K562 (cell line): ENCODE data around the gene ACSF3. TPM values are rescaled to one million over a fixed set of nuclear protein-coding genes. Genes with fewer than 3 reads are reported as not detected.
"Not testable (repeated sequence)": the region's sequence is repeated elsewhere in the genome, so short reads cannot be mapped to it uniquely, and the experiment has no call there.

Experiments
- ATAC-seq: fragments of 200-7000 bp; cut with Tn5 transposase; 3 replicates; pipeline ENCODE4 v1.9.1; 2020; ENCODE audit warnings: moderate library complexity
- BruUV-seq: library from RNA; stranded (reverse); fragments of 400-500 nt; replicated peaks from 2 replicates; lab custom pipeline; 2021; lab: Mats Ljungman, UMichigan
- CTCF ChIA-PET: fragments of 300-600 bp; formaldehyde crosslinking; extraction: SDS; loops from one replicate; lab custom pipeline; 2021; ENCODE audit warnings: low intra/inter-chr PET ratio; lab: Yijun Ruan, JAX
- POLR2A ChIA-PET: fragments of 300-600, 350-650 bp; sonication (Branson Sonifier 250); formaldehyde crosslinking; extraction: SDS; loops from one replicate; lab custom pipeline; 2021; ENCODE audit warnings: antibody characterized with exemption, inconsistent platforms; lab: Yijun Ruan, JAX
- DNase-seq, 4 experiments: peaks; one replicate each; pipeline versions ENCODE4 v3.0.0 to v3.0.0-alpha.2; 2011 to 2018; ENCODE audit warnings: low spot score in 3 of 4, mixed read lengths in 3 of 4; ENCODE audit errors: extremely low read depth in 1 of 4
- FAIRE-seq: peaks from 2 replicates; lab custom pipeline; 2011; peaks lifted over from hg19 to GRCh38; lab: Jason Lieb, UNC
- H2AFZ ChIP-seq: 2 replicates; pipeline ENCODE4 v1.6.0; 2011; ENCODE audit warnings: low read depth, low read length, control low read depth, inconsistent platforms
- H3K27ac ChIP-seq: fragments of 200-600 bp; 3 replicates; pipeline ENCODE4 v1.8.0; 2011; ENCODE audit warnings: low read depth, mild to moderate bottlenecking, control low read depth, inconsistent platforms, low read length, moderate library complexity, mixed read lengths; ENCODE audit errors: extremely low read depth
- H3K27me3 ChIP-seq, 2 experiments: fragments of 300-600 bp in 1 of 2; 2 replicates in 1 of 2; 3 replicates in 1 of 2; pipeline versions ENCODE4 v1.6.0 to v1.8.0; 2011; ENCODE audit warnings: inconsistent platforms in 2 of 2, low read length in 2 of 2, mild to moderate bottlenecking in 1 of 2, mixed read lengths in 1 of 2, moderate library complexity in 1 of 2; ENCODE audit not compliant: control insufficient read depth in 2 of 2, insufficient read depth in 2 of 2
- H3K36me3 ChIP-seq: fragments of 300-600 bp; 3 replicates; pipeline ENCODE4 v1.8.0; 2011; ENCODE audit warnings: mild to moderate bottlenecking, low read length, inconsistent platforms; ENCODE audit not compliant: control insufficient read depth, insufficient read depth
- H3K4me1 ChIP-seq, 2 experiments: fragments of 200-600 bp in 1 of 2; replicated peaks in 1 of 2; 2 replicates in 1 of 2; 3 replicates in 1 of 2; pipeline versions ENCODE4 v1.5.1 to v1.8.0; 2011; ENCODE audit warnings: inconsistent platforms in 2 of 2, low read length in 2 of 2, mild to moderate bottlenecking in 1 of 2, mixed read lengths in 1 of 2, moderate library complexity in 1 of 2; ENCODE audit not compliant: control insufficient read depth in 2 of 2, insufficient read depth in 2 of 2
- H3K4me2 ChIP-seq: 2 replicates; pipeline ENCODE4 v1.6.1; 2011; ENCODE audit warnings: low read length, control low read depth, inconsistent platforms, mixed read lengths; ENCODE audit not compliant: insufficient read depth
- H3K4me3 ChIP-seq: fragments of 200-600 bp; sonication (generic), shearing (Covaris generic); 2 replicates; pipeline ENCODE4 v1.5.1; 2016; ENCODE audit warnings: control low read depth, inconsistent platforms
- H3K79me2 ChIP-seq: fragments of 200-600 bp; 3 replicates; pipeline ENCODE4 v1.8.0; 2011; ENCODE audit warnings: low read length, inconsistent platforms; ENCODE audit not compliant: control insufficient read depth, insufficient read depth
- H3K9ac ChIP-seq, 2 experiments: 2 replicates each; pipeline versions ENCODE4 v1.6.0 to v1.6.1; 2011; ENCODE audit warnings: low read depth in 2 of 2, low read length in 2 of 2, control low read depth in 1 of 2, inconsistent platforms in 1 of 2, mild to moderate bottlenecking in 1 of 2, mixed read lengths in 1 of 2; ENCODE audit not compliant: insufficient read depth in 1 of 2
- H3K9me1 ChIP-seq: one replicate; pipeline ENCODE4 v1.6.0; 2011; ENCODE audit warnings: inconsistent platforms, mild to moderate bottlenecking, low read length, moderate library complexity; ENCODE audit not compliant: control insufficient read depth, insufficient read depth
- H3K9me3 ChIP-seq: replicated peaks from 2 replicates; pipeline ENCODE4 v1.5.1; 2011; ENCODE audit warnings: low read depth, low read length, inconsistent platforms; ENCODE audit not compliant: control insufficient read depth, insufficient read depth
- H4K20me1 ChIP-seq: replicated peaks from 2 replicates; pipeline ENCODE4 v1.6.1; 2011; ENCODE audit warnings: low read length, inconsistent platforms, mixed read lengths; ENCODE audit not compliant: control insufficient read depth, insufficient read depth
- ADNP ChIP-seq: fragments of 200-800 bp; sonication (Bioruptor generic); IDR thresholded peaks from 2 replicates; pipeline ENCODE4 v1.6.1; 2016; ENCODE audit warnings: missing genetic modification characterization, missing compliant biosample characterization
- BCOR ChIP-seq: fragments of 450-650 bp; IDR thresholded peaks from 2 replicates; pipeline ENCODE4 v1.6.1; 2016
- CBX1 ChIP-seq: sonication (generic); IDR thresholded peaks from 2 replicates; pipeline ENCODE4 v1.6.1; 2016; ENCODE audit warnings: antibody characterized with exemption, low read depth, mild to moderate bottlenecking
- CHD4 ChIP-seq: fragments of 200-600 bp; sonication (generic); IDR thresholded peaks from 3 replicates; pipeline ENCODE4 v1.6.1; 2012; ENCODE audit warnings: low read depth, mild to moderate bottlenecking, mixed read lengths, low read length, inconsistent platforms; ENCODE audit not compliant: insufficient read depth, insufficient replicate concordance, poor library complexity, severe bottlenecking
- FOXA3 ChIP-seq, 2 experiments: fragments of 450-650 bp in 1 of 2; sonication (generic) in 1 of 2; formaldehyde crosslinking; IDR thresholded peaks in 1 of 2; conservative IDR thresholded peaks in 1 of 2; 2 replicates each; pipeline versions ENCODE4 v1.4.0 to v1.8.0; 2020 to 2022; ENCODE audit warnings: mild to moderate bottlenecking in 2 of 2, missing genetic modification reagents in 1 of 2
- GABPB1 ChIP-seq: sonication (generic); formaldehyde crosslinking; IDR thresholded peaks from 2 replicates; pipeline ENCODE4 v1.8.0; 2022; ENCODE audit warnings: mild to moderate bottlenecking, missing genetic modification reagents
- NR2C2 ChIP-seq, 2 experiments: fragments of 200-800 bp in 1 of 2; sonication (Bioruptor generic) in 1 of 2; sonication (generic) in 1 of 2; formaldehyde crosslinking in 1 of 2; IDR thresholded peaks; 2 replicates each; pipeline versions ENCODE4 v1.6.1 to v1.8.0; 2016 to 2022; ENCODE audit warnings: mild to moderate bottlenecking in 1 of 2, missing compliant biosample characterization in 1 of 2, missing genetic modification characterization in 1 of 2, missing genetic modification reagents in 1 of 2
- SMARCA5 ChIP-seq: fragments of 450-650 bp; IDR thresholded peaks from 2 replicates; pipeline ENCODE4 v1.6.1; 2016
- ZKSCAN8 ChIP-seq: fragments of 200-800 bp; sonication (Bioruptor generic); IDR thresholded peaks from 2 replicates; pipeline ENCODE4 v1.6.1; 2016; ENCODE audit warnings: missing genetic modification characterization, missing compliant biosample characterization
- ZNF175 ChIP-seq: fragments of 200-800 bp; sonication (Bioruptor generic); IDR thresholded peaks from 2 replicates; pipeline ENCODE4 v1.6.1; 2016; ENCODE audit warnings: low read depth, mild to moderate bottlenecking, missing genetic modification characterization, missing compliant biosample characterization
- ZNF644 ChIP-seq: fragments of 200-800 bp; sonication (Bioruptor generic); IDR thresholded peaks from 2 replicates; pipeline ENCODE4 v1.6.1; 2016; ENCODE audit warnings: low read depth, missing genetic modification characterization, missing compliant biosample characterization
- WGBS: fragments of 100-300 bp; shearing (Covaris generic); methylation state at CpG from one replicate; pipeline ENCODE4 v1.1.6; 2016; ENCODE audit warnings: low coverage, mixed read lengths; ENCODE audit not compliant: insufficient coverage; ENCODE audit errors: missing lambda C conversion rate; 5-methylcytosine and 5-hydroxymethylcytosine counted together
- in situ Hi-C: fragments of 300-500 bp; cut with MboI; formaldehyde crosslinking; loops from 4 replicates; pipeline ENCODE4 v1.15.0; 2018; ENCODE audit warnings: inconsistent platforms, mixed read lengths
- intact Hi-C: fragments of 100-400 bp; cut with micrococcal nuclease; formaldehyde crosslinking; loops from 2 replicates; pipeline ENCODE4 v1.14.2; 2022
- polyA plus RNA-seq, 8 experiments: library from polyadenylated mRNA; depleted of rRNA in 4 of 8; stranded (reverse) in 5 of 8; unstranded in 3 of 8; fragments of >200 nt; fragmentation: Nextera tagmentation in 2 of 8; fragmentation: Illumina TruSeq in 1 of 8; extraction: Ambion mirVana in 2 of 8; extraction: Trizol in 1 of 8; gene quantifications; 2 replicates each; pipeline versions ENCODE4 v1.2.1 to v1.2.3, GENCODE V29; 2011 to 2014; ENCODE audit warnings: inconsistent platforms in 1 of 8, missing spikeins in 1 of 8
- total RNA-seq, 7 experiments: library from RNA; depleted of rRNA in 6 of 7; stranded (reverse); fragments of >200 nt in 6 of 7; fragmentation: Illumina TruSeq in 2 of 7; extraction: Trizol in 2 of 7; gene quantifications; 2 replicates each; pipeline versions ENCODE4 v1.2.1 to v1.2.3, GENCODE V29; 2011 to 2021; ENCODE audit warnings: low replicate concordance in 1 of 7
- TF ChIP-seq, protein P1 (sequence below): sonication (generic); formaldehyde crosslinking; IDR thresholded peaks from 2 replicates; pipeline ENCODE4 v1.8.0; 2023; ENCODE audit warnings: mild to moderate bottlenecking, missing genetic modification reagents
- TF ChIP-seq, protein P2 (sequence below): sonication (generic); formaldehyde crosslinking; IDR thresholded peaks from 2 replicates; pipeline ENCODE4 v1.8.0; 2022; ENCODE audit warnings: mild to moderate bottlenecking, missing genetic modification reagents

Gene ACSF3
- total and polyA plus RNA-seq, 9 of the 15 experiments (the other 6 are each of a cell fraction or from before 2014, with no cell fraction given) = 0.77 to 32.8 (median 14.7) TPM

DNA sequence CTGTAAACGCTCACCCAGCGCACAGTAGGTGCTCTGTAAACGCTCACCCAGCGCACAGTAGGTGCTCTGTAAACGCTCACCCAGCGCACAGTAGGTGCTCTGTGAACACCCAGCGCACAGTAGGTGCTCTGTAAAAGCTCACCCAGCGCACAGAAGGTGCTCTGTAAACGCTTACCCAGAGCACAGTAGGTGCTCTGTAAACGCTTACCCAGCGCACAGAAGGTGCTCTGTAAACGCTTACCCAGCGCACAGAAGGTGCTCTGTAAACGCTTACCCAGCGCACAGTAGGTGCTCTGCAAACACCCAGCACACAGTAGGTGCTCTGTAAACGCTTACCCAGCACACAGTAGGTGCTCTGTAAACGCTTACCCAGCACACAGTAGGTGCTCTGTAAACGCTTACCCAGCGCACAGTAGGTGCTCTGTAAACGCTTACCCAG is 93.0 kb downstream of the ACSF3 start:
- CTCF ChIA-PET; BruUV-seq; intact Hi-C loops; H3K9ac ChIP-seq; H3K27ac ChIP-seq; H3K4me3 ChIP-seq; H2AFZ ChIP-seq; FAIRE-seq; H3K9me1 ChIP-seq; ATAC-seq; POLR2A ChIA-PET; in situ Hi-C loops; H3K36me3 ChIP-seq; DNase-seq; H4K20me1 ChIP-seq; H3K4me2 ChIP-seq; H3K79me2 ChIP-seq; H3K9me3 ChIP-seq; TF ChIP-seq NR2C2 (CRISPR knock-in tag; IDR thresholded peaks at IDR 0.05): not testable (repeated sequence)
- Histone ChIP-seq H3K27me3 (peaks cover 0 to 22% of the 10 kb centered on the region in 2 experiments; a peak in 2 of 5 replicates), H3K4me1 (peaks cover 0 to 47% of the 10 kb centered on the region in 2 experiments; a peak in 4 of 5 replicates)
- WGBS = 55% methylated on average over 20 of the region's 20 CpGs
- TF ChIP-seq ZNF175 (0 out of 2 replicates have a peak, but pooled peaks have one; percentile 19), GABPB1 (CRISPR knock-in tag) (peak; percentile 45; the same call in 1 of the 2 replicates), SMARCA5 (peak; percentile 90), ZKSCAN8 (CRISPR knock-in tag) (peak; percentile 99), CBX1 (peak; percentile 89; the same call in 1 of the 2 replicates), NR2C2 (tag; IDR thresholded peaks at IDR 0.05) (0 out of 2 replicates have a peak, but pooled peaks have one; percentile 25), FOXA3 (CRISPR knock-in tag; conservative IDR thresholded peaks at IDR 0.05 in 1 of 2, IDR thresholded peaks at IDR 0.05 in 1 of 2) (peak in 1 of 2 experiments; percentile 99; a peak in 2 of 4 replicates), ADNP (tag) (peak; percentile 98), ZNF644 (peak; percentile 80; the same call in 1 of the 2 replicates), BCOR (0 out of 2 replicates have a peak, but pooled peaks have one; percentile 12), CHD4 (peak; percentile 76)
- TF ChIP-seq, protein P1, sequence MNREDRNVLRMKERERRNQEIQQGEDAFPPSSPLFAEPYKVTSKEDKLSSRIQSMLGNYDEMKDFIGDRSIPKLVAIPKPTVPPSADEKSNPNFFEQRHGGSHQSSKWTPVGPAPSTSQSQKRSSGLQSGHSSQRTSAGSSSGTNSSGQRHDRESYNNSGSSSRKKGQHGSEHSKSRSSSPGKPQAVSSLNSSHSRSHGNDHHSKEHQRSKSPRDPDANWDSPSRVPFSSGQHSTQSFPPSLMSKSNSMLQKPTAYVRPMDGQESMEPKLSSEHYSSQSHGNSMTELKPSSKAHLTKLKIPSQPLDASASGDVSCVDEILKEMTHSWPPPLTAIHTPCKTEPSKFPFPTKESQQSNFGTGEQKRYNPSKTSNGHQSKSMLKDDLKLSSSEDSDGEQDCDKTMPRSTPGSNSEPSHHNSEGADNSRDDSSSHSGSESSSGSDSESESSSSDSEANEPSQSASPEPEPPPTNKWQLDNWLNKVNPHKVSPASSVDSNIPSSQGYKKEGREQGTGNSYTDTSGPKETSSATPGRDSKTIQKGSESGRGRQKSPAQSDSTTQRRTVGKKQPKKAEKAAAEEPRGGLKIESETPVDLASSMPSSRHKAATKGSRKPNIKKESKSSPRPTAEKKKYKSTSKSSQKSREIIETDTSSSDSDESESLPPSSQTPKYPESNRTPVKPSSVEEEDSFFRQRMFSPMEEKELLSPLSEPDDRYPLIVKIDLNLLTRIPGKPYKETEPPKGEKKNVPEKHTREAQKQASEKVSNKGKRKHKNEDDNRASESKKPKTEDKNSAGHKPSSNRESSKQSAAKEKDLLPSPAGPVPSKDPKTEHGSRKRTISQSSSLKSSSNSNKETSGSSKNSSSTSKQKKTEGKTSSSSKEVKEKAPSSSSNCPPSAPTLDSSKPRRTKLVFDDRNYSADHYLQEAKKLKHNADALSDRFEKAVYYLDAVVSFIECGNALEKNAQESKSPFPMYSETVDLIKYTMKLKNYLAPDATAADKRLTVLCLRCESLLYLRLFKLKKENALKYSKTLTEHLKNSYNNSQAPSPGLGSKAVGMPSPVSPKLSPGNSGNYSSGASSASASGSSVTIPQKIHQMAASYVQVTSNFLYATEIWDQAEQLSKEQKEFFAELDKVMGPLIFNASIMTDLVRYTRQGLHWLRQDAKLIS (CRISPR knock-in tag) = 0 out of 2 replicates have a peak, but pooled peaks have one; percentile 63
- TF ChIP-seq, protein P2, sequence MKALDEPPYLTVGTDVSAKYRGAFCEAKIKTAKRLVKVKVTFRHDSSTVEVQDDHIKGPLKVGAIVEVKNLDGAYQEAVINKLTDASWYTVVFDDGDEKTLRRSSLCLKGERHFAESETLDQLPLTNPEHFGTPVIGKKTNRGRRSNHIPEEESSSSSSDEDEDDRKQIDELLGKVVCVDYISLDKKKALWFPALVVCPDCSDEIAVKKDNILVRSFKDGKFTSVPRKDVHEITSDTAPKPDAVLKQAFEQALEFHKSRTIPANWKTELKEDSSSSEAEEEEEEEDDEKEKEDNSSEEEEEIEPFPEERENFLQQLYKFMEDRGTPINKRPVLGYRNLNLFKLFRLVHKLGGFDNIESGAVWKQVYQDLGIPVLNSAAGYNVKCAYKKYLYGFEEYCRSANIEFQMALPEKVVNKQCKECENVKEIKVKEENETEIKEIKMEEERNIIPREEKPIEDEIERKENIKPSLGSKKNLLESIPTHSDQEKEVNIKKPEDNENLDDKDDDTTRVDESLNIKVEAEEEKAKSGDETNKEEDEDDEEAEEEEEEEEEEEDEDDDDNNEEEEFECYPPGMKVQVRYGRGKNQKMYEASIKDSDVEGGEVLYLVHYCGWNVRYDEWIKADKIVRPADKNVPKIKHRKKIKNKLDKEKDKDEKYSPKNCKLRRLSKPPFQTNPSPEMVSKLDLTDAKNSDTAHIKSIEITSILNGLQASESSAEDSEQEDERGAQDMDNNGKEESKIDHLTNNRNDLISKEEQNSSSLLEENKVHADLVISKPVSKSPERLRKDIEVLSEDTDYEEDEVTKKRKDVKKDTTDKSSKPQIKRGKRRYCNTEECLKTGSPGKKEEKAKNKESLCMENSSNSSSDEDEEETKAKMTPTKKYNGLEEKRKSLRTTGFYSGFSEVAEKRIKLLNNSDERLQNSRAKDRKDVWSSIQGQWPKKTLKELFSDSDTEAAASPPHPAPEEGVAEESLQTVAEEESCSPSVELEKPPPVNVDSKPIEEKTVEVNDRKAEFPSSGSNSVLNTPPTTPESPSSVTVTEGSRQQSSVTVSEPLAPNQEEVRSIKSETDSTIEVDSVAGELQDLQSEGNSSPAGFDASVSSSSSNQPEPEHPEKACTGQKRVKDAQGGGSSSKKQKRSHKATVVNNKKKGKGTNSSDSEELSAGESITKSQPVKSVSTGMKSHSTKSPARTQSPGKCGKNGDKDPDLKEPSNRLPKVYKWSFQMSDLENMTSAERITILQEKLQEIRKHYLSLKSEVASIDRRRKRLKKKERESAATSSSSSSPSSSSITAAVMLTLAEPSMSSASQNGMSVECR = 0 out of 2 replicates have a peak, but pooled peaks have one; percentile 9
